Stimulated activated CD4-positive, alpha-beta T cell treated with anti-CD3 and anti-CD28 coated beads, Interleukin-2, amount 100 ng/mL, for 4 hours (primary cell): ENCODE results near the gene ZNF324B.
"Not testable (repeated sequence)": the region's sequence is repeated elsewhere in the genome, so short reads cannot be mapped to it uniquely, and the experiment has no call there.

ENCODE experiments used
- DNase-seq: peaks from one replicate; pipeline ENCODE4 v3.0.0-alpha.2; 2020; ENCODE audit warnings: low read depth

ZNF324B gene

DNA sequence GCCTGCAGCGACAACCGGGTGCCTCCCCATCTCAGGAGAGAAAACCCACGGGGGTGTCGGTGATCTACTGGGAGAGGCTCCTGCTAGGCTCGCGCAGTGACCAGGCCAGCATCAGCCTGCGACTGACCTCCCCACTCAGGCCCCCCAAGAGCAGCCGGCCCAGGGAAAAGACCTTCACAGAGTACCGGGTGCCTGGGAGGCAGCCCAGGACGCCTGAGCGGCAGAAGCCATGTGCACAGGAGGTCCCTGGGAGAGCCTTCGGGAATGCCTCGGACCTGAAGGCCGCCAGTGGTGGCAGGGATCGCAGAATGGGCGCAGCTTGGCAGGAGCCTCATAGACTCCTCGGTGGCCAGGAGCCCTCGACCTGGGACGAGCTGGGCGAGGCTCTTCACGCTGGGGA lies 3.9 kb downstream of the ZNF324B start:
- no peak for DNase-seq

DNA sequence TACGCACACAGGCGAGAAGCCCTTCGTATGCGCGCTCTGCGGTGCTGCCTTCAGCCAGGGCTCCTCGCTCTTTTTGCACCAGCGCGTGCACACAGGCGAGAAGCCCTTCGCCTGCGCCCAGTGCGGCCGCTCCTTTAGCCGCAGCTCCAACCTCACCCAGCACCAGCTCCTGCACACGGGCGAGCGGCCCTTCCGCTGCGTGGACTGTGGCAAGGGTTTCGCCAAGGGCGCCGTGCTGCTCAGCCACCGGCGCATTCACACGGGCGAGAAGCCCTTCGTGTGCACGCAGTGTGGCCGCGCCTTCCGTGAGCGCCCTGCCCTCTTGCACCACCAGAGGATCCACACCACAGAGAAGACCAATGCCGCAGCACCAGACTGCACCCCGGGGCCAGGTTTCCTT lies 4.7 kb downstream of the ZNF324B start:
- DNase-seq: no peak

DNA sequence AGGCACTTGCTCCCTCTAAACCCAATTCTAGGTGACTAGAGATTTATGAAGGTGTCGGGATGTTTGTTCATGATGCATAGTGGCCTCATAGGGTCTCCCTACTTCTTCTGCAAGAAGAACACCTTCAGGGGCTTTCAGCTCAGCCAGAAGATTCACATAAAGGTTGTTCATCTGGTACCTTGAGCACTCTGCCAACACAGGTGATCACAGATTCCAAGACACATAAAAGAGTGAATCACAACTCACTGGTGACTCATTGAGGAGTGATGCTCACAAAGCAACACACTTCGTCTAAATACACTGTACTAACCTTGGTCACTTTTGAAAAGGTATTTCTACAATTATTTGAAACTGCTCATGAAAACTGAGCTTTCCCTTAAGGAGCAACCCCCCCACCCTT lies 8.6 kb downstream of the ZNF324B start:
- DNase-seq: no peak

DNA sequence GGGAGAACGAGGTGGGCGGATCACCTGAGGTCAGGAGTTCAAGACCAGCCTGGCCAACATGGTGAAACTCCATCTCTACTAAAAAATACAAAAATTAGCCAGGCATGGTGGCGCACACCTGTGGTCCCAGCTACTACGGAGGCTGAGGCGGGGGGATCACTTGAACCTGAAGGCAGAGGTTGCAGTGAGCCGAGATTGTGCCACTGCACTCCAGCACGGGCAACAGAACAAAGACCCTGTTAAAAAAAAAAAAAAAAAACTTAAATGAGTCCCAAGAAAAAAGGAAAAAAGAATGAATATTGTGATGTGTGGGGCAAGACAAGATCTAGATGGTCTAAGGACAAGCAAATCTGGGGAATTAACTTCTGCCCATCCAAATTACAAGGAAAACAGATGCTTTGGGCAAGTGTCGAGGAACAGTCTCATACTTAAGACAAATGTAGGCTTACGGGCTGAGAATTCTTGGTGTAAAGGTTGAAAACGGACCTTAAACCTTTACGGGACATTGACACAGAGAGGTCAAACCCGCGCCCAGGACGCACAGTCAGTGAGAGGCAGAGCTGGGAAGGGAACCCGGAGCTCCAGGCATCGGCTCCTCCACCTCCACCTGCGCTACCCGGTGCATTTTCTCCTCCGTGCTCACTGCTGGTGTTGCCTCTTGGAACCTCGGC lies 14.8 kb downstream of the ZNF324B start:
- DNase-seq: no peak

DNA sequence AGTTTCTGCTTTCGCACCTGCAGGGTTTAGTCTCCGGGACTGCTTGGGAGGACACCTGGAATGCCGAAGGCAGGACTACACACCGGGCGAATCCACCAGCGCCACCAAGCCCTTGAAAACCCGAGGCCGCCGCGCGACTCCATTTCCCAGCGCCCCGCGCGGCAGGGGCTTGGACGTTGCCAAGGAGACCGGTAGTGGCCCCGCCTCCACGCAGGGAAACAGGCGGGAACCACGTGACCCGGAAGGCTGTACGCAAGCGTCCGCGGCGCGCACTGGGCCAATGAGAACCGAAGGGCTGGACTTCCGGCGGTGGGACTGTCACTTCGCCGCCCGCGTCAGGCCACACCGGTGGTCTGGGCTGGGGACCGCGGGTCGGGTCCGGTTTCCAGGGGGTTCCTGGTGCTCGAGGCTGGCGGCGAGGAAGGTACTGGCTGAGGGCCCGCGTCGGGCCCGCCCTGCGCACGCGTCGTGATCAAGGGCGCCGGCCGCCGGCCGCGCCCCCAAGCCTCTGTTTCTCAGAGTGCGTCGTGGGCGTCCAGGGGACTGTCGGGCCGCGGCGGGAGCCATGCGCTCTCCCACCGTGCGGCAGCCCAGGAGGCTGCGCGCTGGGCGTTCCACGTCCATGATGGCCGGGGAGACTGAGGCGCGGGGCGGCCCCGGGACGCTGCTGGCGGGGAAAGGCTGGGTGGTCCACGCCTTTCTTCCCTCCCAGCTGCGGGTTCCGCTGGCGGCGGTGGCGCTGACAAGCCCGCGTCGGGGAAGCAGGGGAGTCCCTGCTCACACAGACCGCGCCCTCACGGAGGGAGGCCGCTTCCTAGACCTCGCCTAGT lies 15.6 kb downstream of the ZNF324B start, which contains the start of gene ZNF324:
Gene ZNF324 (plus strand): TSS at position 321 of the 830 bp plus-strand sequence. CDS start 2,106 bp downstream, outside the sequence.
- peak; percentile 96 for DNase-seq

DNA sequence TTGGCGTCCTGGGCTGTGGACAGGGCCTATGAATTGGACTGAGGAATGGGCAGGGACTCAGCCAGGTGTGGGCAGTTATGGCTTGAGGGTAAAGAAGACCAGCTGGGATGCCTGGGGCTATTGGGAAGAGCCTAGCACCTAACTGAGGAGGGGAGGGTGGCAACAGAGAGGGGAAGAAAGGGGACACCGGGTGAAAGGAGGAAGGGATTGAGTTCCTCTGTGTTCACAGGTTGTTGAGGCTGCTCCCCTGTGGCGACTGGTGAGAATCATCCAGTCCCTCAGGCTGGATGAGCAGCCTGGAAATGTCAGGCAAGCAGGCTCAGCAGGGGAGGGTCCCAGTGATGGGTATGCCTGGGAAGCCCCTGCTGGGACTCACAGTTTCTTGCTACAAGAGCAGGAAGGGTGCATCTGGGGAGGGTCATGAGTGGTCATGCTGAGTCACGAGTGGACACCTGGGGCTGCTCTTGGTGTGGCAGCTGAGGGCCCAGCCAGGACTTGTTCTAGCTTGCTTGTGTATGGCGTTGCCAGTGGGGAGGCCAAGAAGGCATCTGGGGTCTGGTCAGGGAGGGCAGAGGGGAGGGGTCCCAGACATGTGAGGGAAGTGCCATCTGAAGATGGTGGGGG lies 16.9 kb downstream of the ZNF324B start:
- DNase-seq: no peak

DNA sequence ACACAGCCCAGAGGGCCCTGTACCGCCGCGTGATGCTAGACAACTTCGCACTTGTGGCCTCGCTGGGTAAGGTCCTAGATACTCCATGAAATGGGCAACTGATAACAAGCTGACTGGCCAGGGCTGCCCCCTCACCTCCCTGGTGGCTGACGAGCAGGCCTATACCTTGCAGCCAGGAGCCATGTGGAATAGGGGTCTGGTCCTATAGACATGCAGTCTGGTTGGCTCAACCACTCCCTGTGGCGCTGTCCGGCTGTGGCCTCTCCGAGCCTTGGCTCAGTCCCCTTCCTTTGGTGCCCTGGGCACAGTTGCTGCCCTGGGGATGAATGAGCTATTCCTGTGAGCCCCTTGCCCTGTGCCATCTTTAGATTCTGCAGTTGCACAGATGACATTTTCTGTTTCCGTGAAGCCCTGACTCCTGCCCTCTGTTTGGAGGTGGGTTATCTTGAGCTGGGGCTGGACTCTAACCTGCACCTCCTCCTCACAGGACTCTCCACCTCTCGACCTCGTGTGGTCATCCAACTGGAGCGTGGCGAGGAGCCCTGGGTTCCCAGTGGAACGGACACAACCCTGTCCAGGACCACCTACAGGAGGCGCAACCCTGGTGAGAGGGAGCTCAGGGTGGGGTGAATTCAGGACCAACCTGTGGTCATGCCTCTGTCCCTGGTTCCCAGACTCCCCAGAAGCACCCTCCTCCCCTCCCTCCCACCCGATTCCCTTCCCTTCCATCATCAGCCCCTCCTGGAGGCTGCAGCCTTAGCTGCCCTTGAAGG lies 18.0 kb downstream of the ZNF324B start:
- DNase-seq: no peak

DNA sequence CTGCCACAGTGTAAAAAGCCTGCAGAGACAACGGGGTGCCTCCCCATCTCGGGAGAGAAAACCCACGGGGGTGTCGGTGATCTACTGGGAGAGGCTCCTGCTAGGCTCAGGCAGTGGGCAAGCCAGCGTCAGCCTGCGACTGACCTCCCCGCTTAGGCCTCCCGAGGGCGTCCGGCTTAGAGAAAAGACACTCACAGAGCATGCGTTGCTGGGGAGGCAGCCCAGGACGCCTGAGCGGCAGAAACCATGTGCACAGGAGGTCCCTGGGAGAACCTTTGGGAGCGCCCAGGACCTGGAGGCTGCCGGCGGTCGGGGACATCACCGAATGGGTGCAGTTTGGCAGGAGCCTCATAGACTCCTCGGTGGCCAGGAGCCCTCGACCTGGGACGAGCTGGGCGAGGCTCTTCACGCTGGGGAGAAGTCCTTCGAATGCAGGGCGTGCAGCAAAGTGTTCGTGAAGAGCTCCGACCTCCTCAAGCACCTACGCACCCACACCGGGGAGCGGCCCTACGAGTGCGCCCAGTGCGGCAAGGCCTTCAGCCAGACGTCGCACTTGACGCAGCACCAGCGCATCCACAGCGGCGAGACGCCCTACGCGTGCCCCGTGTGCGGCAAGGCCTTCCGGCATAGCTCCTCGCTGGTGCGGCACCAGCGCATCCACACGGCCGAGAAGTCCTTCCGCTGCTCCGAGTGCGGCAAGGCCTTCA lies 19.6 kb downstream of the ZNF324B start:
- not testable (repeated sequence) for DNase-seq

DNA sequence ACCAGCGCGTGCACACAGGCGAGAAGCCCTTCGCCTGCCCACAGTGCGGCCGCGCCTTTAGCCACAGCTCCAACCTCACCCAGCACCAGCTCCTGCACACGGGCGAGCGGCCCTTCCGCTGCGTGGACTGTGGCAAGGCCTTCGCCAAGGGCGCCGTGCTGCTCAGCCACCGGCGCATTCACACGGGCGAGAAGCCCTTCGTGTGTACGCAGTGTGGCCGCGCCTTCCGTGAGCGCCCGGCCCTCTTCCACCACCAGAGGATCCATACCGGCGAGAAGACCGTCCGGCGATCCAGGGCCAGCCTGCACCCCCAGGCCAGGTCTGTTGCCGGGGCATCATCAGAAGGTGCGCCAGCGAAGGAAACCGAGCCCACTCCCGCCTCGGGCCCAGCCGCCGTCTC lies 20.3 kb downstream of the ZNF324B start:
- DNase-seq: no peak

DNA sequence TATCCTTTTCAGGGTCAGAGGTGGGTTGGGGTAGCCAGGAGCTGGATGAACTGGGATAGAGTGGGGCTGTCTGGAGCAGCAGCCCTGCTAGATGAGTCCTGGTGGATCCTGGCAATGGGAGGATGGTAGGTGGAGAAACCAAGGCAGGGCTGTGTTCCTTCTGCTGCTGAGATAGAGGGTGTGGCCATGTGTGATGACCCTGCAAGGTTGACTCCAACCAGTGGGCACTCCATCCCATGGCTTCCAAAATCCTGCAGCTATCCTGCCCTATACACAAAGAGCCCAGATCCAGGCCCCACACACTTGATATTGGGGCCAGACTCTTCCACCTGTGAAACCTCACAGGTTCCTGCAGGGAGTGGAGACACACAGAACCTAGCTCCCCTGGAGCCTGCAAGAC lies 22.4 kb downstream of the ZNF324B start:
- DNase-seq: no peak

DNA sequence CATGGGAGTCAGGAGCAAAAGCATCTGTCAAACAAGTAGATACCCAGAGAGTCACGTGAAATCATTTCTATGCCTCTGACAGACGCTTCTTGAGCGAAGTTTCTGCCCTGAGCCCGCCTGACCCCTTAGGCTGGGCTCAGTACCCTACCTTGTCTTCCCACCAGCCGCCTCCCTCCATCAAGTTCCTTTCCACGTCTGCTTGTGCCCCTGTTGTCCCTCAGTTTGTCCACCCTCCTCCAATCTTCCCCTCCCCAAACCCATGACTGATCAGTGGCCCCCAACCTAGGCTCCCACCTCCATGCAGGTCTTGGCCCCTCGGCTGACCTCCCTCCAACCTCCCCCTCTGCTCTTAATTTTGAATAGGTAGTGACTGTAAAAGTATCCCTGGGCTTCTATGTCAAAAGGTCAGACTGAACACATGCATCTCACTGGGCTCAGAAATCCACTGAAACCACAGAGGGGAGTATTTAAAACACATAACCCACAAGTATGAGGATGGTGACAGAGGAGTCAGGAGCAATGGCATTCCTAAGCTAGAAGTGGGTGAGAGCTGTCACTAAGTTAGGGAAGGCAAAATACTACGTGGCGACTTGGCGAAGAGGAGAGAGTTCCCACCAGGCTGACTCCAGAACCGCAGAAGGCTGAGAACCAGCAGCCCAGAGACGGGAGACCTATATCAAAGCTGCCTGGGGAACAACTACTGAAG lies 23.0 kb downstream of the ZNF324B start:
- no peak for DNase-seq

DNA sequence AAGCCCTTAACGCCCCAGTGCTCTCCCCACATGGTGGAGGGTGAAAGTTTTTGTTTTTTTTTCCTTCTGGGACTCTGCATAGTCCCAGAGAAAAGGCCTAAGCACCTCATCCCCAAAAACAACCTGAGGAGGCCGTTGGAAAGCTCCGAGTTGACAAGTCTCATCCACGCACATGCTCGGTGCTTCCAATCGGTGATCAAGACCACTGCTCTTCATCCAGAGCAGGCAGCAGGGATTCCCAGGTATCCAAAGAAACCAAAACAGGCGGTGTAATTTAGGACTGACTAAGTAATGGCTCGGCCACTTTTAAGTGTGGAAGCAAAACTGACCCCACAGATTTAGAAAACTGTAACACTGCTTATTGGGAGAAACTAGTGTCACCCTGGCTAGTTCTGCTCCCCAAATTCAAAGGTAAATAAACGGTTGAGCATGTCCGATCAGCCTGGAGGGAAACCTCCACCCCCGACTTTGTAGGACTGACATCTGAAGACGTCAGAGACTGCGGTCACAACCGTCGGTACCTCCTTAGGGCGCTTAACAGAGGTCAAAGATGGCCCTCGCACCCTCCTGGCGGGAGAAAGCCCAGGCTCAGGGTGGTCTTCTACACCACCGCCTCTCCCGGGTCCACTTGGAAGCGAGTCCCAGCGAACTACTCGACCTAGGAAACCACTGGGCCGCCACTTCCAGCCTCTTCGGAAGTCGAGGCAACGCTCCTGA lies 23.7 kb downstream of the ZNF324B start:
- no peak for DNase-seq

DNA sequence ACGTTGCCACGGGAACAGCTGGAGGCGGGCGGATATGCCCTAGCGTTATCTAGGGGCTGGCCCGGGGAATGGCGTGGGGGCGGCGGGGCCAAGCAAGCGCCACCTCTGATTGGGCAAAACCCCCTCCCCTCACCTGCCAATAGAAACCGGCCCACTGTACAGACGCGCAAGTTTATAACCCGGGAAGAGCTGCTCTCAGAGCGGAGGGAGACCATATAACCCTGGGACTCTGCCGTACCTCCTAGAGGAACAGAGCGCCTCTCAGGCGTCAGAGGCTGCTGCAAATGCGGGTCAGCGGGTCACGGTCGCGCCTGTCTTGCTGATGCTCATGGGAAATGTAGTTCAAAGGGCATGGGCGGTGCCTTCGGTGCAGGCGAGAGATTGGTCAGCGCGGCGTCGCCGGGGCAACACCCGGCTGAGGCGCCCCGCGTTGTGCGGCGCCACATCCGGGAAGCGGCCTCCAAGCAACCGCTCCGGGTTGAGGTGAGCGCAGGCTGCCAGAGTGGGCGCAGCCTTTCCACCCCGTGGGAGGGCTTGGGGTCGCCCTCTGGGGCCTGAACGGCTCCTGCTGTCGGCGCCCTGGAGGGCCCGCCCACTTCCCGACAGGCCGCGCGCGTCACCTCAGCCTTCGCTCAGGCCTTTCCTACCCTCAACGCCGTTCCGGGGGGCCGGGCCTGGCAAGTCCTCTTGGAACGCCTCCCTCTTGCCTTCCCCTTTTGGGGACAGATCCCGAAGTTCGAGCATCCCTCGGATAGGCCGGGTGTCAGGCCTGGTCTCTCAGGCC lies 24.5 kb downstream of the ZNF324B start, which contains the start of gene ZNF446:
Gene ZNF446 (plus strand): TSS at position 639 of the 784 bp plus-strand sequence. CDS start 867 bp downstream, outside the sequence.
- DNase-seq: peak; percentile 93

DNA sequence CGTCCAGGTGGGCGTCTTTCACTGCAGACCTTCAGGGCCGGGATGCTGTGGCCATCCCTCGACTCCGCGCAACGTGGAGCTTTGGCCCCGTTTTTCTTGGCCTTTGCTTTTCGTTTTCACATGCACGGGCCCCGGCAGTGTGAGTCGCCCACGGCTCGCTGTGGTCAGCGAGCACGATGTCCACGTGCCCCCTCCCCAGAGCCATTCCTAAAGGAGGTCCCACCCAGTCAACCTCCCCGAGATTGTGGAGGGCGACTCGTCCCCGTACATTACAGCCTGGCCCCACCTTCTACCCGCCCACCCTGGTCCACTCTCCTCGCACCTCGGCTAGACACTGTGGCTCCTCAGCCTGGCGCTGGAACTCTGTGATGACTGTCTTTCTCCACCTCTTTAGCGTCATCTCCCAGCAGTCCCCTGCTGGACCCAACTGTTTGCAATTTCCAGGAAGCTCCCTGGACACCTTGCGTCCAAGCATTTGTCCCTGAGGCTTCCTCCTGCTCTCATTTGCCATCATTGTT lies 25.1 kb downstream of the ZNF324B start:
- DNase-seq: no peak

DNA sequence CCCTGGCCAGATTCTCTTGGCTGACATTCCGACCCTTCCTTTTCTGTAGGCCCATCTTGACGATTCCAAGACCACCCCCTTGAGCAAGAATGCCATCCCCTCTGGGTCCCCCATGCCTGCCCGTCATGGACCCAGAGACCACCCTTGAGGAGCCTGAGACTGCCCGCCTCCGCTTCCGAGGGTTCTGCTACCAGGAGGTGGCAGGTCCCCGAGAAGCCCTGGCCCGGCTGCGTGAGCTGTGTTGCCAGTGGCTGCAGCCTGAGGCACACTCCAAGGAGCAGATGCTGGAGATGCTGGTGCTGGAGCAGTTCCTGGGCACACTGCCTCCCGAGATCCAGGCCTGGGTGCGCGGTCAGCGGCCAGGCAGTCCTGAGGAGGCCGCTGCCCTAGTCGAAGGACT lies 25.7 kb downstream of the ZNF324B start:
- DNase-seq: no peak

DNA sequence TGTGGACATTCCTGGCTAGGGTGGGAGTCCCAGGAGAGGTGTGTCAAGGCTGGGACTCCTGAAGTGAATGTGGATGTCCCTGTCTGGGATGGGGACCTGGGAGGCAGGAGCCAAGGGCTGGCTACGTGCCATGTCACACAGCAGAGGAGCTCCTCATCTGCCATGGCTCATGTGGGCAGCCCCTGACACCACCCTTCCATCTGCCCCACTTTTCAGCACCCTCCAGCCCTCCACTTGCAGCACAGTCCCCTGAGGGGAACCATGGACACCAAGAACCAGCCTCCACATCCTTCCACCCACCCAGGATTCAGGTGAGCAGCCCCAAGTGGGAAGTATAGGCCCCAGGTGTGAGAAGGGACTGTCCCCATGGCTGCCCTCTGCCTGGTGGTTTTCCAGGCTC lies 26.4 kb downstream of the ZNF324B start:
- DNase-seq: no peak

DNA sequence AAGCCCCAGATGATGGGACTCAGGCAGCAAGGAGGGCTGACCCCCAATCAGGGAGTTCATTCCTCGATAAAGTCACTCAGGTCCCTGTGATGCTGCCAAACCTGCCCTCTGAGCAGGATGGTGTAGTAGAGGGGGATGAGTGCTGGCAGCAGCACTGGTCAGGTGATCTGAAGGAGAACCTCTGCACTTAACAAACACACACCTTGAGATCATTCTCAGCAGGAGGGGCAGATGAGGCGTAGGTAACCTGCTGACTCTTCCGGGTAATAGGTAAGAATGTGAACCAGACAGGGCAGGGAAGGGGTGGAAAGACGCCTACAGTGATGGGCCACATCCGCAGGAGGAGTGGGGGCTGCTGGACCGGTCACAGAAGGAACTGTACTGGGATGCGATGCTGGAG lies 27.9 kb downstream of the ZNF324B start:
- no peak for DNase-seq

DNA sequence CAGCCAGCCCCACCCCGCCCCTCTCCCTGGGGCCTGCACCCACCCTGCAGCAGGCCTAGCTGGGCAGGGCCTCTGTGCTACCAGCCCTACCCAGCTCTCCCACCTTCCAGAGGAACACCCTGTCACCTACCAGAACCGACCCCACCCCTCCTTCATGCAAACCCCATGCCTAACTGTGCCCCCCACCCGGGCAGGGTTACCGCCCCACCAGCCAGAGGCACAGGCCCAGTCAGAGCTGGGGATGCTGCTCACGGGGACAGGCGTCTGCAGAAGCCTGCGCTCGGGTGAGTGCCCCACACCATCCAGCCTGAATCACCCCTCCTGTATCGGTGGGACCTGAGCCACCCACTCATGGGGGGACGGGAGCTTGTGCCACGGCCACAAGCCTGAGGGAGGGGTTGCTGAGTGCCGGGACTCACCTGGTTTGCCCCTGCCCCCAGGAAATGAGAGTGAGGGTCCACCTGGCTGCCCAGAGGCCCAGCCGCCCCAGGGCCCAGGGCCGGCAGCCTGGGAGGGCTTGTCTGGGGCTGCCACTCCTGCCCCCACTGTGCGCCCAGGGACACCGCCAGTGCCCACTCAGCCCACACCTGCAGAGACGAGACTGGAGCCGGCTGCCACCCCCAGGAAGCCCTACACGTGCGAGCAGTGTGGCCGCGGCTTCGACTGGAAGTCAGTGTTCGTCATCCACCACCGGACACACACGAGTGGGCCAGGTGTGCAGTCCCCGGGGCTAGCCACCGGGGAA lies 28.5 kb downstream of the ZNF324B start:
- DNase-seq: no peak
